Kidney (tissue), 11 donors: Measurements from ENCODE around the gene KIF27. TPM values are rescaled to one million over a fixed set of nuclear protein-coding genes. Genes with fewer than 3 reads are reported as not detected.
A peak's percentile ranks its signal among the peaks of the same experiment; 100 is the strongest.
"Not testable (repeated sequence)": the region's sequence is repeated elsewhere in the genome, so short reads cannot be mapped to it uniquely, and the experiment has no call there.

Experiments used
- DNase-seq, 5 donors: peaks; one replicate each; pipeline ENCODE4 v3.0.0-alpha.2; 2013 to 2020
- FAIRE-seq: peaks from 2 replicates; lab custom pipeline; 2012; peaks lifted over from hg19 to GRCh38; lab: Jason Lieb, UNC
- H3K27ac ChIP-seq, 2 donors: one replicate each; pipeline ENCODE4 v1.7.0; 2013; ENCODE audit warnings: low read depth in 2 of 2, low read length in 2 of 2, inconsistent platforms in 1 of 2
- H3K27me3 ChIP-seq: one replicate; pipeline ENCODE4 v1.7.1; 2013; ENCODE audit warnings: low read length, inconsistent platforms; ENCODE audit not compliant: control insufficient read depth, insufficient read depth
- H3K36me3 ChIP-seq, 3 donors: one replicate each; pipeline versions ENCODE4 v1.7.0 to v1.7.1; 2013; ENCODE audit warnings: low read length in 3 of 3, control low read depth in 1 of 3, inconsistent platforms in 1 of 3; ENCODE audit not compliant: insufficient read depth in 3 of 3, control insufficient read depth in 2 of 3
- H3K4me1 ChIP-seq, 3 donors: one replicate each; pipeline versions ENCODE4 v1.7.0 to v1.7.1; 2013; ENCODE audit warnings: low read length in 3 of 3, inconsistent platforms in 1 of 3, low read depth in 1 of 3; ENCODE audit not compliant: control insufficient read depth in 2 of 3, insufficient read depth in 2 of 3
- H3K4me3 ChIP-seq, 3 donors: one replicate each; pipeline versions ENCODE4 v1.7.0 to v1.8.1; 2013; ENCODE audit warnings: low read length in 3 of 3, control low read depth in 1 of 3, inconsistent platforms in 1 of 3
- H3K9ac ChIP-seq, 3 donors: one replicate each; pipeline versions ENCODE4 v1.7.0 to v1.7.1; 2013; ENCODE audit warnings: low read length in 3 of 3, control low read depth in 1 of 3, inconsistent platforms in 1 of 3
- H3K9me3 ChIP-seq, 3 donors: one replicate each; pipeline versions ENCODE4 v1.7.0 to v1.7.1; 2013; ENCODE audit warnings: low read length in 3 of 3, control low read depth in 1 of 3, inconsistent platforms in 1 of 3; ENCODE audit not compliant: control insufficient read depth in 2 of 3, insufficient read depth in 1 of 3
- intact Hi-C: fragments of 100-400 bp; cut with DNase I; formaldehyde crosslinking; loops from one replicate; pipeline ENCODE4 v1.11.1; 2022
- polyA plus RNA-seq: library from polyadenylated mRNA; stranded (reverse); fragments of 350-450 nt; fragmentation: Illumina TruSeq; extraction: RNeasy Lipid Tissue Mini Kit (QIAGEN cat#74804); gene quantifications from one replicate; pipeline ENCODE4 v1.2.3, GENCODE V29; 2014; ENCODE audit warnings: low read depth, low replicate concordance; ENCODE audit not compliant: insufficient read depth
- total RNA-seq: library from RNA; stranded (reverse); fragmentation: NEBNext Ultra II Directional; extraction: Animal tissue kit (Norgen Biotek cat#: 25700); gene quantifications from one replicate; pipeline ENCODE4 v1.2.1, GENCODE V29; 2021
- donor health status: control.
- donor health status: control.
- donor health status: DM: yes; HTN: yes; CAD: no.
- donor health status: Normal renal cell carcinoma (clear cell type).

The KIF27 gene
- total and polyA plus RNA-seq, 2 donors from 2014 or later, result 1.5 to 8.7 TPM

- H3K4me3 ChIP-seq, H3K9ac ChIP-seq, H3K27ac ChIP-seq, intact Hi-C loops, FAIRE-seq, H3K27me3 ChIP-seq, H3K9me3 ChIP-seq, H3K4me1 ChIP-seq, H3K36me3 ChIP-seq, DNase-seq: not testable (repeated sequence)
Observed at GRCh38 chr9:83886498-83886897, 34.7 kb downstream of the KIF27 start.

- H3K36me3 ChIP-seq, H3K4me3 ChIP-seq, DNase-seq, H3K9me3 ChIP-seq, H3K4me1 ChIP-seq, H3K9ac ChIP-seq, H3K27ac ChIP-seq, FAIRE-seq, intact Hi-C loops, H3K27me3 ChIP-seq: not testable (repeated sequence)
Observed at GRCh38 chr9:83885559-83886240, 35.5 kb downstream of the KIF27 start.

DNA sequence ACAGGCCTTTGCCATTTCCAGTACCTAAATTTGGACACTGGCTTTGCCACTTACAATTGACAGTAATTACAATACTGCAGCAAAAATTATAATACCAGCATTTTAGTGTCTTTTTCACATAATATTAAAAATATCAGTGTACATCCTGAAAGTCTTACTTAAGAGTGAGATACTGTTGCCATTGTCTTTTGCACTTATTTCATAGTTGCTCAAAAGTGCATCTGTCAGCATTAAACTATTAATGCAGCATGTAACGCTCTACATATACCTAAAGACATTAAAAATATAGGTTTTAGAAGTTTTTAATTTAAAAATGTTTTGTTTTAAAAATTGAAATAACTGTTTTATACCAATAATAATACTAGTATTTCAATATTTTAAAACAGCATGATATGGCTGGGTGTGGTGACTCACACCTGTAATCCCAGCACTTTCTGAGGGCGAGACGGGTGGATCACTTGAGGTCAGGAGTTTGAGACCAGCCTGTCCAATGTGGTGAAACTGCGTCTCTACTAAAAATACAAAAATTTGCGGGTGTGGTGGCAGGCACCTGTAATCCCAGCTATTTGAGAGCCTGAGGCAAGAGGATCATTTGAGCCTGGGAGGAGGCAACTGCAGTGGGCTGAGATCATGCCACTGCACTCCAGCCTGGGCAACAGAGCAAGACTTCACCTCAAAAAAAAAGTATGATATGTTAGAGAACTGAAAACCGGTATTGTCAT is 39.4 kb downstream of the KIF27 start:
- intact Hi-C loops, H3K9ac ChIP-seq, DNase-seq, FAIRE-seq, H3K4me3 ChIP-seq, H3K27ac ChIP-seq, H3K36me3 ChIP-seq, H3K4me1 ChIP-seq, H3K9me3 ChIP-seq, H3K27me3 ChIP-seq: not testable (repeated sequence)

GRCh38 chr9:83875559-83875958 is 45.7 kb downstream of the KIF27 start:
- H3K27me3 ChIP-seq, FAIRE-seq, H3K9me3 ChIP-seq, H3K27ac ChIP-seq, DNase-seq, intact Hi-C loops, H3K4me3 ChIP-seq, H3K4me1 ChIP-seq, H3K36me3 ChIP-seq, H3K9ac ChIP-seq: not testable (repeated sequence)

DNA sequence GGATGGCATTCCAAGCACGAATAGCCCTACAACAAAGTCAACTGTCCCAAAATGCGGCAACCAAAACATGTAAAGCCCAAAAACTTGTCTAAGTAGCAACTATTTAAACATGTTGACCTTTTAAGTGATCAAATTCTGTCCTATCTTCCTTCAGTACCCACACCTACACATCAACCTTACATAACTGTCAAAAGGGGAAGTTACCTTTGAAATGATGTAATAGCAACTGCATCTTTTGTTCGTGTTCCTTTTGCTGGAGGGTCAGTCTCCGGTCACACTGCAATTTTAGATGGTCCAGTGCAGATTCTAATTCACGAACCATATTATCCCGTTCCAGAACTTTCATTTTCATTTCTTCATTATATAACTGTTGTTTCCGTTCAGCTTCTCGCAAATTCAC is 71.3 kb downstream of the KIF27 start:
- intact Hi-C loops, FAIRE-seq, H3K9ac ChIP-seq, DNase-seq, H3K4me3 ChIP-seq, H3K4me1 ChIP-seq, H3K27me3 ChIP-seq, H3K27ac ChIP-seq, H3K36me3 ChIP-seq, H3K9me3 ChIP-seq: not testable (repeated sequence)

GRCh38 chr9:83837070-83837643 is 84.1 kb downstream of the KIF27 start:
- H3K36me3 ChIP-seq, H3K27ac ChIP-seq, H3K9ac ChIP-seq, H3K27me3 ChIP-seq, DNase-seq, intact Hi-C loops, H3K4me1 ChIP-seq, H3K4me3 ChIP-seq, H3K9me3 ChIP-seq: not testable (repeated sequence)
- FAIRE-seq, result peak; percentile 96

DNA sequence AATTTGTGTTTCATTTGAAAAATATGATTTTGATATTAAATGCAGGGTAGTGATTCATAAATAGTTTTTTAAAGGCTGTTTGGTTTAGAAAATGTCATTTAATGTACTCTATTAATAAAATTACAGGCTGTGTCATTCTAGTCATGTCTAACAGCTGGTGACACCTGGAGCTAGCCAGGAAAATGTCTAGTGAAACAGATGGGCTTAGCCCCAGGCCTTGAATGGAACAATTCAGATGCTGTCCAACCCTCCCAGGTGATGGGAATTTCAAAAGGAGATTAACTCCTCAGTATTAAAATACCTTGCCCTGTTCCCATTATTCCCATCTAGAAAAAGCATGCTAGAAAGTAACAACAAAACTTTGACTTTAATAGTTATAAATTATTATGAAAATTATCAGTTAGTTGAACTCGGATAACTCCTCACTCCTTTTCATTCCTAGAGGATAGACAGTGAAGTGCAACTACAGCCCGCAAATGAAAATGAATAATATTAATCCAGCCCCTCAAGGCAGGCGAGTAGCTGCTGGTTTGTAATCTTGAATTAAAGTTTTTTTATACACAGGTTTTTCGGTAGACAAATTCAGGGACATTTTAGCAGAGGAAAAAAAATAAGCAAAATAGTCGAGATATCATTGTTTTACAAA is 90.7 kb downstream of the KIF27 start:
- H3K27me3 ChIP-seq, H3K27ac ChIP-seq, intact Hi-C loops, H3K36me3 ChIP-seq, H3K4me3 ChIP-seq, DNase-seq, FAIRE-seq, H3K9me3 ChIP-seq, H3K9ac ChIP-seq, H3K4me1 ChIP-seq: not testable (repeated sequence)
